ENCODE data around the gene KCNF1. TPM values are rescaled to one million over a fixed set of nuclear protein-coding genes. Genes with fewer than 3 reads are reported as not detected.

The KCNF1 gene
- total and polyA plus RNA-seq, 2 of the 8 experiments (the other 6 are each of a cell fraction or from before 2014, with no cell fraction given): 0.48 to 1.5 TPM

DNA sequence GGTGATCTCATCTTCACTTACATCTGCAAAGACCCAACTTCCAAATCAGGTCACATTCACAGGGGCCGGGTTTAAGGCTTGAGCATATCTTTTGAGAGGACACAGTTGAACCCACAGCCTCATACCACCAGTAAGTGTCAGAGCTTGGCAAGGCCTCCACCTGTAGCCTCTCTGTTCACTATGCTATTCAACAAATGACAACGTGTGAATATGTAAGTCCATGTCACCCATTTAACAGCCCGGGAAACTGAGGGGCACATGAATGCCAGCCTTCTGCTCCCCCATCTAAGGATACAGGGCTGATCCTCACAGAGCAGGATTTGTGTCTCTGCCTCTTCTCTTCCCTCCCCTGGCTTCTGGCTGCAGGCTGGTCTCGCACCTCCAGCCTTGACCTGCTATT lies 3.5 kb upstream of the KCNF1 start:
- POLR2A ChIA-PET (ENCODE audit: partially characterized antibody): interaction anchor here (0.8 kb wide), 1 partner anchor 13 kb away, joined by 3 read pairs; no protein-coding TSS in a partner anchor
- no peak overlapping the region for H3K4me2 ChIP-seq (ENCODE audit: insufficient read depth in 1 of 2, low read depth in 2 of 2, low read length in 2 of 2)
- FAIRE-seq: no peak
- no peak overlapping the region for H2AK5ac ChIP-seq (ENCODE audit: low read depth, low read length)
- peaks cover 13 to 27% (median 22%) of the 10 kb centered on the region in 4 experiments; a peak in 6 of 7 replicates for H3K27me3 ChIP-seq (replicated peaks in 1 of 4; ENCODE audit: control insufficient read depth in 3 of 4, extremely low read depth in 1 of 4, insufficient read depth in 3 of 4, low read length in 3 of 4)
- no peak overlapping the region for H2BK20ac ChIP-seq (ENCODE audit: low read length)
- no peak for TF ChIP-seq RBBP5 (IDR thresholded peaks at IDR 0.05; ENCODE audit: borderline replicate concordance, low read depth, low read length)
- TF ChIP-seq, protein P1, sequence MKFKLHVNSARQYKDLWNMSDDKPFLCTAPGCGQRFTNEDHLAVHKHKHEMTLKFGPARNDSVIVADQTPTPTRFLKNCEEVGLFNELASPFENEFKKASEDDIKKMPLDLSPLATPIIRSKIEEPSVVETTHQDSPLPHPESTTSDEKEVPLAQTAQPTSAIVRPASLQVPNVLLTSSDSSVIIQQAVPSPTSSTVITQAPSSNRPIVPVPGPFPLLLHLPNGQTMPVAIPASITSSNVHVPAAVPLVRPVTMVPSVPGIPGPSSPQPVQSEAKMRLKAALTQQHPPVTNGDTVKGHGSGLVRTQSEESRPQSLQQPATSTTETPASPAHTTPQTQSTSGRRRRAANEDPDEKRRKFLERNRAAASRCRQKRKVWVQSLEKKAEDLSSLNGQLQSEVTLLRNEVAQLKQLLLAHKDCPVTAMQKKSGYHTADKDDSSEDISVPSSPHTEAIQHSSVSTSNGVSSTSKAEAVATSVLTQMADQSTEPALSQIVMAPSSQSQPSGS (IDR thresholded peaks at IDR 0.05; ENCODE audit: low read length): no peak
- TF ChIP-seq SIRT6 (IDR thresholded peaks at IDR 0.05; ENCODE audit: low read length): no peak
- TF ChIP-seq KDM4A (IDR thresholded peaks at IDR 0.05; ENCODE audit: low read depth, low read length, severe bottlenecking): no peak
- no peak for TF ChIP-seq BRCA1 (IDR thresholded peaks at IDR 0.05; ENCODE audit: low read depth, low read length)
- no peak for TF ChIP-seq EGR1 (IDR thresholded peaks at IDR 0.05; ENCODE audit: borderline replicate concordance, low read depth, low read length)
- TF ChIP-seq TAF7 (optimal IDR thresholded peaks at IDR 0.05; ENCODE audit: borderline replicate concordance, low read depth, low read length): no peak
- no peak for TF ChIP-seq SAP30 (IDR thresholded peaks at IDR 0.05; ENCODE audit: insufficient read depth, insufficient replicate concordance, low read length)
- TF ChIP-seq ASH2L (IDR thresholded peaks at IDR 0.05; ENCODE audit: low read length): no peak
- TF ChIP-seq, protein P2, sequence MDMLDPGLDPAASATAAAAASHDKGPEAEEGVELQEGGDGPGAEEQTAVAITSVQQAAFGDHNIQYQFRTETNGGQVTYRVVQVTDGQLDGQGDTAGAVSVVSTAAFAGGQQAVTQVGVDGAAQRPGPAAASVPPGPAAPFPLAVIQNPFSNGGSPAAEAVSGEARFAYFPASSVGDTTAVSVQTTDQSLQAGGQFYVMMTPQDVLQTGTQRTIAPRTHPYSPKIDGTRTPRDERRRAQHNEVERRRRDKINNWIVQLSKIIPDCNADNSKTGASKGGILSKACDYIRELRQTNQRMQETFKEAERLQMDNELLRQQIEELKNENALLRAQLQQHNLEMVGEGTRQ (IDR thresholded peaks at IDR 0.05; ENCODE audit: low read length): no peak
- H3K18ac ChIP-seq (ENCODE audit: extremely low read depth, low read length): no peak overlapping the region
- H3K9me3 ChIP-seq (ENCODE audit: insufficient read depth in 2 of 2, low read depth in 1 of 2, low read length in 1 of 2): peaks cover 4 to 8% of the 10 kb centered on the region in 2 experiments; a peak in 2 of 4 replicates
- no peak overlapping the region for H2BK15ac ChIP-seq (ENCODE audit: low read length)
- 96% methylated on average over 4 of the region's 4 CpGs; no CpG with 5 or more reads in 1 of the 2 experiments for WGBS, 2 experiments (ENCODE audit: extremely low coverage in 1 of 2, insufficient coverage in 1 of 2, insufficient read length in 1 of 2, insufficient replicate concordance in 2 of 2, low coverage in 1 of 2, low lambda C conversion rate in 2 of 2, missing lambda C conversion rate in 1 of 2)
- H3K9ac ChIP-seq (replicated peaks in 1 of 4; ENCODE audit: extremely low read depth in 1 of 4, low read depth in 3 of 4, low read length in 3 of 4): no peak overlapping the region
- CTCF ChIA-PET (ENCODE audit: partially characterized antibody): interaction anchor here (0.6 to 13.4 kb wide), 12 partner anchors 9 to 74 kb away, joined by 3 to 234 read pairs (median 6); no protein-coding TSS in a partner anchor
- no peak overlapping the region for H3K14ac ChIP-seq (ENCODE audit: insufficient read length)
- H2BK12ac ChIP-seq (ENCODE audit: low read depth, low read length): no peak overlapping the region
- no peaks in the 10 kb centered on the region for H3K79me2 ChIP-seq (ENCODE audit: control insufficient read depth in 1 of 2, insufficient read depth in 2 of 2, low read length in 2 of 2)
- no peak overlapping the region for H4K91ac ChIP-seq (replicated peaks; ENCODE audit: insufficient read length, low read length)
- H4K8ac ChIP-seq (ENCODE audit: extremely low read depth, insufficient read depth, low read length): no peak overlapping the region
- no peak overlapping the region for H2BK5ac ChIP-seq (ENCODE audit: low read depth, low read length)
- H3K79me1 ChIP-seq (ENCODE audit: low read depth, low read length): no peaks in the 10 kb centered on the region
- H3K4ac ChIP-seq (replicated peaks; ENCODE audit: insufficient read length, low read depth, low read length): no peak overlapping the region
- no peaks in the 10 kb centered on the region; a peak in 1 of 8 replicates for H3K36me3 ChIP-seq (ENCODE audit: control insufficient read depth in 2 of 4, insufficient read depth in 4 of 4, low read length in 3 of 4)
- no peak overlapping the region for H3K27ac ChIP-seq (ENCODE audit: low read depth, low read length)
- peaks cover 3 to 18% (median 6%) of the 10 kb centered on the region in 4 experiments for H3K4me1 ChIP-seq (replicated peaks in 1 of 4; ENCODE audit: control insufficient read depth in 3 of 4, insufficient read depth in 4 of 4, low read length in 3 of 4)
- no peak overlapping the region for H3K4me3 ChIP-seq (ENCODE audit: extremely low read depth in 1 of 4, insufficient read depth in 2 of 4, low read depth in 3 of 4, low read length in 4 of 4)
- H3K56ac ChIP-seq (replicated peaks; ENCODE audit: insufficient read length, low read depth, low read length): no peak overlapping the region
- no peak overlapping the region for H2AFZ ChIP-seq (ENCODE audit: low read length)
- H4K5ac ChIP-seq (ENCODE audit: insufficient read length, low read depth, low read length): no peak overlapping the region
- no peak overlapping the region for H3K23ac ChIP-seq (ENCODE audit: insufficient read length)
- peaks cover 10% of the 10 kb centered on the region; the same call in 1 of the 2 replicates for H3K23me2 ChIP-seq (ENCODE audit: low read depth, low read length)
- H2BK120ac ChIP-seq (replicated peaks; ENCODE audit: low read depth, low read length): no peak overlapping the region
- DNase-seq (ENCODE audit: low read depth in 1 of 2, low spot score in 2 of 2): no peak
- peaks cover 3 to 6% of the 10 kb centered on the region in 2 experiments for H4K20me1 ChIP-seq (replicated peaks in 1 of 2; ENCODE audit: control insufficient read depth in 1 of 2, insufficient read depth in 2 of 2, low read length in 2 of 2)
